ENCODE results near the gene GDAP2.

GRCh38 chr1:117952386-117952785 lies 23.0 kb upstream of the GDAP2 start:
- TF ChIP-seq CTCF (IDR thresholded peaks at IDR 0.05; ENCODE audit: poor library complexity) (no peak), EZH2phosphoT487 (IDR thresholded peaks at IDR 0.05; ENCODE audit: low read depth, severe bottlenecking, unreplicated experiment) (no peak), EZH2 (IDR thresholded peaks at IDR 0.05; ENCODE audit: borderline replicate concordance) (no peak)
